Activated CD4-positive, alpha-beta memory T cell treated with anti-CD3 and anti-CD28 coated beads for 36 hours (primary cell): ENCODE measurements around the gene PMS2. TPM values are rescaled to one million over a fixed set of nuclear protein-coding genes. Genes with fewer than 3 reads are reported as not detected.
"Not testable (repeated sequence)": the region's sequence is repeated elsewhere in the genome, so short reads cannot be mapped to it uniquely, and the experiment has no call there.

ENCODE experiments used
- CTCF ChIA-PET: fragments of 350-600 bp; sonication (Branson Sonifier 250); formaldehyde crosslinking; loops from one replicate; lab custom pipeline; 2021; ENCODE audit warnings: antibody characterized with exemption, inconsistent platforms; lab: Charles Lee
- POLR2A ChIA-PET: fragments of 350-600 bp; sonication (Branson Sonifier 250); formaldehyde crosslinking; loops from one replicate; lab custom pipeline; 2021; ENCODE audit warnings: antibody characterized with exemption; lab: Charles Lee
- DNase-seq: peaks from one replicate; pipeline ENCODE4 v3.0.0-alpha.2; 2020
- H3K27ac Mint-ChIP-seq: one replicate; pipeline ENCODE4 v1.8.0; 2021; ENCODE audit warnings: mixed read lengths
- H3K27me3 Mint-ChIP-seq: one replicate; pipeline ENCODE4 v1.8.0; 2021; ENCODE audit warnings: mixed read lengths
- H3K36me3 Mint-ChIP-seq: one replicate; pipeline ENCODE4 v1.8.0; 2021; ENCODE audit warnings: mixed read lengths
- H3K4me1 Mint-ChIP-seq: one replicate; pipeline ENCODE4 v1.8.0; 2021; ENCODE audit warnings: low read depth, mixed read lengths
- H3K4me3 Mint-ChIP-seq: one replicate; pipeline ENCODE4 v1.8.0; 2021; ENCODE audit warnings: mild to moderate bottlenecking, mixed read lengths
- H3K9me3 Mint-ChIP-seq: one replicate; pipeline ENCODE4 v1.8.0; 2021; ENCODE audit warnings: mixed read lengths
- intact Hi-C: fragments of 100-400 bp; cut with micrococcal nuclease; formaldehyde crosslinking; loops from one replicate; pipeline ENCODE4 v1.15.1; 2023
- total RNA-seq, 2 experiments: library from RNA; stranded (reverse); gene quantifications; one replicate each; pipeline ENCODE4 v1.2.3, GENCODE V29; 2021

Gene PMS2
- total RNA-seq, 2 experiments from 2014 or later: 21.0 to 21.4 TPM

- H3K27ac Mint-ChIP-seq, DNase-seq, H3K4me1 Mint-ChIP-seq, H3K27me3 Mint-ChIP-seq, intact Hi-C loops, CTCF ChIA-PET, POLR2A ChIA-PET, H3K4me3 Mint-ChIP-seq, H3K36me3 Mint-ChIP-seq, H3K9me3 Mint-ChIP-seq: not testable (repeated sequence)
Measured at GRCh38 chr7:5963205-5963604, 45.6 kb downstream of the PMS2 start.

- H3K4me3 Mint-ChIP-seq, DNase-seq, CTCF ChIA-PET, H3K9me3 Mint-ChIP-seq, H3K27ac Mint-ChIP-seq, H3K4me1 Mint-ChIP-seq, POLR2A ChIA-PET, H3K27me3 Mint-ChIP-seq, H3K36me3 Mint-ChIP-seq, intact Hi-C loops: not testable (repeated sequence)
Measured at GRCh38 chr7:5934945-5935450, 73.9 kb downstream of the PMS2 start.

GRCh38 chr7:5931905-5932644 is 76.8 kb downstream of the PMS2 start:
- H3K36me3 Mint-ChIP-seq, intact Hi-C loops, H3K4me3 Mint-ChIP-seq, DNase-seq, H3K4me1 Mint-ChIP-seq, POLR2A ChIA-PET, H3K9me3 Mint-ChIP-seq, H3K27ac Mint-ChIP-seq, CTCF ChIA-PET, H3K27me3 Mint-ChIP-seq: not testable (repeated sequence)

GRCh38 chr7:5931250-5931649 is 77.6 kb downstream of the PMS2 start:
- H3K4me1 Mint-ChIP-seq: not testable (repeated sequence)

GRCh38 chr7:5930290-5930689 is 78.6 kb downstream of the PMS2 start:
- H3K36me3 Mint-ChIP-seq, H3K27me3 Mint-ChIP-seq, intact Hi-C loops, H3K27ac Mint-ChIP-seq, H3K4me1 Mint-ChIP-seq, DNase-seq, H3K9me3 Mint-ChIP-seq, CTCF ChIA-PET, POLR2A ChIA-PET, H3K4me3 Mint-ChIP-seq: not testable (repeated sequence)

More at GRCh38 chr7:5931250-5931649, 77.6 kb downstream of the PMS2 start:
- H3K36me3 Mint-ChIP-seq, H3K27ac Mint-ChIP-seq, H3K4me3 Mint-ChIP-seq, CTCF ChIA-PET, H3K27me3 Mint-ChIP-seq, intact Hi-C loops, POLR2A ChIA-PET, DNase-seq, H3K9me3 Mint-ChIP-seq: not testable (repeated sequence)

GRCh38 chr7:5926263-5926870 is 82.5 kb downstream of the PMS2 start:
- H3K4me1 Mint-ChIP-seq, intact Hi-C loops, POLR2A ChIA-PET, H3K9me3 Mint-ChIP-seq, H3K27ac Mint-ChIP-seq, H3K27me3 Mint-ChIP-seq, H3K4me3 Mint-ChIP-seq, H3K36me3 Mint-ChIP-seq, CTCF ChIA-PET, DNase-seq: not testable (repeated sequence)

- intact Hi-C loops, H3K4me1 Mint-ChIP-seq, POLR2A ChIA-PET: not testable (repeated sequence)
Measured at GRCh38 chr7:5924630-5925029, 84.2 kb downstream of the PMS2 start.

GRCh38 chr7:5924180-5924579 is 84.7 kb downstream of the PMS2 start:
- POLR2A ChIA-PET: not testable (repeated sequence)

More at GRCh38 chr7:5924630-5925029, 84.2 kb downstream of the PMS2 start:
- H3K27ac Mint-ChIP-seq, DNase-seq, H3K4me3 Mint-ChIP-seq, H3K9me3 Mint-ChIP-seq, H3K36me3 Mint-ChIP-seq, H3K27me3 Mint-ChIP-seq, CTCF ChIA-PET: not testable (repeated sequence)

More at GRCh38 chr7:5924180-5924579, 84.7 kb downstream of the PMS2 start:
- H3K4me1 Mint-ChIP-seq, DNase-seq, intact Hi-C loops, H3K27me3 Mint-ChIP-seq, H3K27ac Mint-ChIP-seq, H3K9me3 Mint-ChIP-seq, CTCF ChIA-PET, H3K36me3 Mint-ChIP-seq, H3K4me3 Mint-ChIP-seq: not testable (repeated sequence)

Other genes with a start within 250 kb of the PMS2 start
- gene RNF216, start 227.4 kb downstream of the PMS2 start, total RNA-seq: 10 to 100 TPM; 27.8 to 31.7 TPM
- not detected for gene OCM, start 128.3 kb downstream of the PMS2 start, total RNA-seq
- gene CCZ1, start 110.3 kb downstream of the PMS2 start, total RNA-seq: 100 to 1,000 TPM in 1 of 2 experiments, 10 to 100 TPM in 1; 96.2 to 110 TPM
- gene RSPH10B, start 38.4 kb downstream of the PMS2 start, total RNA-seq: not detected
- 10 to 100 TPM; 38.6 to 39.5 TPM for gene AIMP2, start 223 bp upstream of the PMS2 start, total RNA-seq
- gene ANKRD61, start 22.3 kb upstream of the PMS2 start, total RNA-seq: under 1 TPM; 0.17 to 0.33 TPM
- gene EIF2AK1, start 50.1 kb upstream of the PMS2 start, total RNA-seq: 100 to 1,000 TPM; 139 to 141 TPM
- gene USP42, start 95.9 kb upstream of the PMS2 start, total RNA-seq: 1 to 10 TPM; 8.7 to 8.8 TPM